ENCODE measurements around the gene RAB3IL1. TPM values are rescaled to one million over a fixed set of nuclear protein-coding genes. Genes with fewer than 3 reads are reported as not detected.

RAB3IL1 gene
- total and polyA plus RNA-seq, 9 of the 15 experiments (the other 6 are each of a cell fraction or from before 2014, with no cell fraction given): 0.15 to 42.6 (median 15.5) TPM

- TF ChIP-seq CHD7 (IDR thresholded peaks at IDR 0.05; ENCODE audit: low read depth, low read length) (no peak), RREB1 (CRISPR knock-in tag; IDR thresholded peaks at IDR 0.05) (no peak), UBTF (IDR thresholded peaks at IDR 0.05; ENCODE audit: borderline replicate concordance in 1 of 2, low read depth in 2 of 2, low read length in 2 of 2) (peak; percentile 51 to 92; a peak in 2 of 4 replicates), SIN3A (IDR thresholded peaks at IDR 0.05; ENCODE audit: borderline replicate concordance in 2 of 2, control insufficient read depth in 1 of 2, low read depth in 2 of 2, low read length in 2 of 2) (0 out of 4 replicates have a peak, but pooled peaks of 1 of the 2 experiments have one; percentile 29)
These were observed 1.8 kb upstream of the RAB3IL1 start (continued) for GRCh38 chr11:61918938-61919704.

Measured in K562 (cell line).